ENCODE measurements around the gene GPSM1.

GRCh38 chr9:136343884-136344269 is 16.5 kb downstream of the GPSM1 start:
- no peak for TF ChIP-seq CTCF (IDR thresholded peaks at IDR 0.05 in 2 of 3, conservative IDR thresholded peaks at IDR 0.05 in 1 of 3; ENCODE audit: borderline replicate concordance in 1 of 3, insufficient read depth in 1 of 3, low read depth in 2 of 3, low read length in 2 of 3)
- no peak for TF ChIP-seq POLR2AphosphoS5 (IDR thresholded peaks at IDR 0.05; ENCODE audit: low read depth, low read length)
- no peak for TF ChIP-seq EZH2 (IDR thresholded peaks at IDR 0.05)
- TF ChIP-seq CEBPB (IDR thresholded peaks at IDR 0.05; ENCODE audit: low read depth) = no peak
- TF ChIP-seq FOSL1 (IDR thresholded peaks at IDR 0.05; ENCODE audit: low read depth) = no peak
- TF ChIP-seq POLR2A (IDR thresholded peaks at IDR 0.05; ENCODE audit: borderline replicate concordance, extremely low read depth, insufficient read depth, insufficient read length) = no peak
- TF ChIP-seq YY1 (IDR thresholded peaks at IDR 0.05; ENCODE audit: extremely low read depth, insufficient replicate concordance, low read depth, low read length) = no peak
- no peak for TF ChIP-seq ZBTB33 (IDR thresholded peaks at IDR 0.05; ENCODE audit: extremely low read depth, insufficient replicate concordance, low read length)
- TF ChIP-seq ELF1 (IDR thresholded peaks at IDR 0.05; ENCODE audit: borderline replicate concordance, low read depth) = no peak

Measured in HCT116 (cell line).